Measurements from ENCODE around the gene FNBP1L. TPM values are rescaled to one million over a fixed set of nuclear protein-coding genes. Genes with fewer than 3 reads are reported as not detected.

FNBP1L gene
- total RNA-seq, 6 experiments from 2014 or later = 9.0 to 15.6 (median 12.1) TPM

DNA sequence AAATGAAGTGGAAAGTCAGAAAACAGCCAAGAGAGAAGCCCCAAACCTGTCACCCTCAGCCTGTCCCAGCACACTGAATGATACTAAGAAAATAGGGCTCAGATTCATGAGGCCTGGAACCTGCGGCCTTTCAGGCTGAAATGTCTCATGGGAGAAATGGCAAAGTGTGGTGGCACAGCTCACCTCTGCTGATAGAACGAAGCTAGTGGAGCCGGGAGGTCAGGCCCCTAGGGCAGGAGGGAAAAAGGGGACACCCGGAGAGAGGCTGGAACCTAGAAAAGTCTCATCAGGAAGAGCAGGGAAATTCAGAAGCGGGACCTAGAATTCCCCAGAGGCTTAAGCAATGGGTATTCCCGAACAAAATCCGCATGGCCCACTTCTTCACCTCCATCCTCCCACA lies 126.6 kb downstream of the FNBP1L start:
- Histone ChIP-seq H3K4me3 (no peak overlapping the region), H3K27ac (no peak overlapping the region)

DNA sequence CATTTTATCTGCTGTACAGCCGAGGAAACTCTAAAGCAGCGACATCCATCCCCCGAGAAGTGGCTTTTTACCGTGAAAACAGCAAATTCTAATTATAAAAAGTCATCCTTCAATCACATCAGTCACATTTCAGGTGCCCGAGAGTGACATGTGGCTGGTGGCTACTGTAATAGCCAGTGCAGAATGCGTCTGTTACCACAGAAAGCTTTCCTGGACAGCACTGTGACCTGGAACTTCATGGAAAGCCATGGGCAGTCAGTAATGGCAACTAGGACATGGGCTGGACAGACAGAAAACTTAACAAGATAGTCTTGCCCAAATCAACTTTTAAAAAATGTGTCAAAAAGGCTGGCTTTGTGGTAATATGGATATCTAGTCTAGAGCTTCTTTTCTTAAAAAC lies 127.1 kb downstream of the FNBP1L start:
- ATAC-seq = no peak
- 79% methylated on average over 6 of the region's 6 CpGs for WGBS (ENCODE audit: insufficient coverage, low coverage, low lambda C conversion rate, missing lambda C conversion rate)
- intact Hi-C loops (cut with DNase I) = no loop called here

More for the DNA sequence above, 126.6 kb downstream of the FNBP1L start:
- WGBS (ENCODE audit: insufficient coverage, low coverage, low lambda C conversion rate, missing lambda C conversion rate) = 87% methylated on average over 4 of the region's 7 CpGs
- ATAC-seq (no peak), DNase-seq (no peak)
- H3K4me1 ChIP-seq = no peaks in the 10 kb centered on the region
- intact Hi-C loops (cut with DNase I) = no loop called here
- no peaks in the 10 kb centered on the region for H3K9me3 ChIP-seq
- H3K36me3 ChIP-seq = peaks cover 0 to 42% (median 11%) of the 10 kb centered on the region in 4 donors
- TF ChIP-seq POLR2A (IDR thresholded peaks at IDR 0.05) = no peak
- TF ChIP-seq, protein P1, sequence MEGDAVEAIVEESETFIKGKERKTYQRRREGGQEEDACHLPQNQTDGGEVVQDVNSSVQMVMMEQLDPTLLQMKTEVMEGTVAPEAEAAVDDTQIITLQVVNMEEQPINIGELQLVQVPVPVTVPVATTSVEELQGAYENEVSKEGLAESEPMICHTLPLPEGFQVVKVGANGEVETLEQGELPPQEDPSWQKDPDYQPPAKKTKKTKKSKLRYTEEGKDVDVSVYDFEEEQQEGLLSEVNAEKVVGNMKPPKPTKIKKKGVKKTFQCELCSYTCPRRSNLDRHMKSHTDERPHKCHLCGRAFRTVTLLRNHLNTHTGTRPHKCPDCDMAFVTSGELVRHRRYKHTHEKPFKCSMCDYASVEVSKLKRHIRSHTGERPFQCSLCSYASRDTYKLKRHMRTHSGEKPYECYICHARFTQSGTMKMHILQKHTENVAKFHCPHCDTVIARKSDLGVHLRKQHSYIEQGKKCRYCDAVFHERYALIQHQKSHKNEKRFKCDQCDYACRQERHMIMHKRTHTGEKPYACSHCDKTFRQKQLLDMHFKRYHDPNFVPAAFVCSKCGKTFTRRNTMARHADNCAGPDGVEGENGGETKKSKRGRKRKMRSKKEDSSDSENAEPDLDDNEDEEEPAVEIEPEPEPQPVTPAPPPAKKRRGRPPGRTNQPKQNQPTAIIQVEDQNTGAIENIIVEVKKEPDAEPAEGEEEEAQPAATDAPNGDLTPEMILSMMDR (IDR thresholded peaks at IDR 0.05) = no peak
- H3K27me3 ChIP-seq = no peaks in the 10 kb centered on the region

DNA sequence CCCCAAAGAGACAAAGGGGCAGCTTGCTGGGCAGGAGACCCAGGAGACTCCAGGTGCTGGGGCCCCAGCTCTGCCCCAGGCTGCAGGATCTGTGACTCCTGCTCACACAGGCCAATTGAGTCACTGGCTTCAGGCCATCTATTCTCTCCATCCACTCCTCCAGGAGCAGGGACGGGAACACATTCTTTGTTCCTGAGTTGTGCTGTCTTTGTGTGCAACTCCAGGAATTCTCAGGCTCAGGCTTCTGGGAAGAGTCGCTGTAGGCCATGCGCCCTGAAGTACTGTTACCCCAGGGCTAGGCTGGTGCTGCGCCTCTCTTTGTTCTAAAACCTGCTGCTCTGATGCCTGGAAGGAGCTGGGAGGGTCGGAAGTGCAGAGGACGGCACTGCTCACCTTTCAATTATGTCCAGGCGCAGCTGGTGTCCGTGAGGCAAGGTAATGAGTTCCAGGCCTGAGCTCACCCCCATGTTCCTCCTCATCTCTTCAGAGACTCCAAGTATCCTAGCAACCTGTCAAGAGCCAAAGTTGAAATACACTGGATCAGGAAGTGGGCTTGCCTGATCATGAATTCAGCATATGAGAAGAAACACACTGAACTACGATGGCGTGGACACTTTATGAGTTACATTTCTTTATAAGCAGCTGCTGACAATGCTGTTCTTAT lies 127.8 kb downstream of the FNBP1L start:
- no peak for ATAC-seq
- no peak for DNase-seq
- WGBS (ENCODE audit: insufficient coverage, low coverage, low lambda C conversion rate, missing lambda C conversion rate) = 92% methylated on average over 4 of the region's 10 CpGs

More for the DNA sequence above, 127.1 kb downstream of the FNBP1L start:
- no peak for TF ChIP-seq POLR2A (IDR thresholded peaks at IDR 0.05)
- TF ChIP-seq, protein P1 (IDR thresholded peaks at IDR 0.05) = no peak
- Histone ChIP-seq H3K27ac (no peak overlapping the region), H3K4me1 (no peaks in the 10 kb centered on the region), H3K36me3 (peaks cover 0 to 39% (median 10%) of the 10 kb centered on the region in 4 donors), H3K9me3 (no peaks in the 10 kb centered on the region), H3K27me3 (no peaks in the 10 kb centered on the region), H3K4me3 (no peak overlapping the region)
- no peak for DNase-seq

DNA sequence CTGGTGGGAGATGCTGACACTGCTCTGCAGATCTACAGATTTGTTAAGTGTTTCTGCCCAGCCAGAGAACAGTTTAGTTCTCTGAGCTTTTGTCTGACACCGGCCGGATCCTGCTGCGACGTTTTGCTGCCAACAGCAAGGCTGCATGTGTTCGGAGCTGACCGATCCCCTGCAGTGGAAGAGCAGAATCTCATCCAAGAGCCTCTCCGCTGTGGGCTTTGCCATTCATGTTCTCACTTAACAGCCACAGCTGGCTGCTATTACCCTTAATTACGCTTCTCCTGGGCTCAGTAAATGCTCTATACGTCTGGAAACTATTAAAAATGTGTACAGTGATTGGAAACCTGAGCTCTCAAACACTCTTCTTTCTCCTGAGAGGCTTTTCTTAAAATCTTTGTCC lies 128.4 kb downstream of the FNBP1L start:
- Histone ChIP-seq H3K9me3 (no peaks in the 10 kb centered on the region), H3K4me3 (no peak overlapping the region), H3K4me1 (peaks cover 0 to 4% (median 0%) of the 10 kb centered on the region in 4 donors), H3K27ac (no peak overlapping the region), H3K36me3 (peaks cover 0 to 26% (median 6%) of the 10 kb centered on the region in 4 donors), H3K27me3 (no peaks in the 10 kb centered on the region)
- DNase-seq = no peak
- intact Hi-C loops (cut with DNase I) = no loop called here
- no peak for ATAC-seq
- no peak for TF ChIP-seq POLR2A (IDR thresholded peaks at IDR 0.05)
- TF ChIP-seq, protein P1 (IDR thresholded peaks at IDR 0.05) = no peak
- WGBS (ENCODE audit: insufficient coverage, low coverage, low lambda C conversion rate, missing lambda C conversion rate) = 82% methylated on average over 2 of the region's 9 CpGs

More for the DNA sequence above, 127.8 kb downstream of the FNBP1L start:
- no peak for TF ChIP-seq POLR2A (IDR thresholded peaks at IDR 0.05)
- TF ChIP-seq, protein P1 (IDR thresholded peaks at IDR 0.05) = no peak
- Histone ChIP-seq H3K4me3 (no peak overlapping the region), H3K9me3 (no peaks in the 10 kb centered on the region), H3K36me3 (peaks cover 0 to 31% (median 6%) of the 10 kb centered on the region in 4 donors), H3K27ac (no peak overlapping the region), H3K4me1 (no peaks in the 10 kb centered on the region), H3K27me3 (no peaks in the 10 kb centered on the region)
- intact Hi-C loops (cut with DNase I) = no loop called here

Data from right lobe of liver (tissue), 6 donors.